HepG2 (cell line): Measurements from ENCODE around the gene DPYD.

ENCODE experiments used
- MEIS1 ChIP-seq: sonication (generic); formaldehyde crosslinking; IDR thresholded peaks from 2 replicates; pipeline ENCODE4 v1.9.0; 2021; ENCODE audit warnings: mild to moderate bottlenecking, missing genetic modification reagents, moderate library complexity, borderline replicate concordance
- MTA3 ChIP-seq: sonication (generic); formaldehyde crosslinking; IDR thresholded peaks from 2 replicates; pipeline ENCODE4 v1.4.0; 2020; ENCODE audit warnings: missing genetic modification reagents
- POLR2AphosphoS5 ChIP-seq: IDR thresholded peaks from 2 replicates; pipeline ENCODE4 v1.6.1; 2012; ENCODE audit warnings: low read depth, low read length
- ZFP1 ChIP-seq: IDR thresholded peaks from 2 replicates; pipeline ENCODE4 v1.6.1; 2016
- ZNF138 ChIP-seq: sonication (generic); formaldehyde crosslinking; IDR thresholded peaks from 2 replicates; pipeline ENCODE4 v1.5.0; 2020; ENCODE audit warnings: mild to moderate bottlenecking, low read depth, missing genetic modification reagents
- ZNF33A ChIP-seq: sonication (generic); formaldehyde crosslinking; IDR thresholded peaks from 2 replicates; pipeline ENCODE4 v1.5.1; 2020; ENCODE audit warnings: missing genetic modification reagents, mild to moderate bottlenecking, moderate library complexity, borderline replicate concordance
- ZNF367 ChIP-seq: sonication (generic); formaldehyde crosslinking; IDR thresholded peaks from 2 replicates; pipeline ENCODE4 v1.4.0; 2020; ENCODE audit warnings: missing genetic modification reagents, borderline replicate concordance
- ZNF430 ChIP-seq: sonication (generic); formaldehyde crosslinking; IDR thresholded peaks from 2 replicates; pipeline ENCODE4 v1.9.0; 2021; ENCODE audit warnings: mild to moderate bottlenecking, missing genetic modification reagents
- ZNF451 ChIP-seq: sonication (generic); formaldehyde crosslinking; IDR thresholded peaks from 2 replicates; pipeline ENCODE4 v1.5.0; 2020; ENCODE audit warnings: mild to moderate bottlenecking, missing genetic modification reagents
- ZNF530 ChIP-seq: sonication (generic); formaldehyde crosslinking; IDR thresholded peaks from 2 replicates; pipeline ENCODE4 v1.5.0; 2020; ENCODE audit warnings: low read depth, mild to moderate bottlenecking, missing genetic modification reagents
- ZNF629 ChIP-seq: sonication (generic); formaldehyde crosslinking; conservative IDR thresholded peaks from 2 replicates; pipeline ENCODE4 v1.5.0; 2020; ENCODE audit warnings: missing genetic modification reagents

GRCh38 chr1:97174039-97174704 is 746.7 kb downstream of the DPYD start:
- TF ChIP-seq ZNF430 (CRISPR knock-in tag) (no peak), ZNF33A (CRISPR knock-in tag) (no peak), ZNF367 (no peak), ZNF530 (no peak), POLR2AphosphoS5 (no peak), ZNF138 (CRISPR knock-in tag) (no peak), MEIS1 (CRISPR knock-in tag) (no peak), ZFP1 (CRISPR knock-in tag) (no peak), MTA3 (CRISPR knock-in tag) (no peak), ZNF629 (CRISPR knock-in tag) (no peak), ZNF451 (no peak)
